Activated naive CD8-positive, alpha-beta T cell treated with anti-CD3 and anti-CD28 coated beads for 36 hours (primary cell): ENCODE data around the gene TNFRSF8. TPM values are rescaled to one million over a fixed set of nuclear protein-coding genes. Genes with fewer than 3 reads are reported as not detected.

Experiments
- DNase-seq: peaks from one replicate; pipeline ENCODE4 v3.0.0; 2021
- H3K27ac Mint-ChIP-seq: one replicate; pipeline ENCODE4 v1.8.0; 2022; ENCODE audit warnings: mild to moderate bottlenecking, moderate library complexity, mixed read lengths
- H3K27me3 Mint-ChIP-seq: one replicate; pipeline ENCODE4 v1.8.0; 2022; ENCODE audit warnings: mild to moderate bottlenecking, mixed read lengths
- H3K36me3 Mint-ChIP-seq: one replicate; pipeline ENCODE4 v1.8.0; 2021; ENCODE audit warnings: mild to moderate bottlenecking, mixed read lengths
- H3K4me1 Mint-ChIP-seq: one replicate; pipeline ENCODE4 v1.8.0; 2021; ENCODE audit warnings: mixed read lengths
- H3K4me3 Mint-ChIP-seq: one replicate; pipeline ENCODE4 v1.8.0; 2022; ENCODE audit warnings: mild to moderate bottlenecking, moderate library complexity, mixed read lengths
- H3K9me3 Mint-ChIP-seq: one replicate; pipeline ENCODE4 v1.8.0; 2022; ENCODE audit warnings: mixed read lengths
- total RNA-seq, 2 experiments: library from RNA; stranded (reverse); gene quantifications; one replicate each; pipeline ENCODE4 v1.2.3, GENCODE V29; 2021

Gene TNFRSF8
- total RNA-seq, 2 experiments from 2014 or later, result 1.9 to 2.6 TPM

GRCh38 chr1:12051361-12051760 lies 11.7 kb upstream of the TNFRSF8 start:
- Mint-ChIP-seq H3K9me3 (no peaks in the 10 kb centered on the region), H3K4me1 (peaks cover 15% of the 10 kb centered on the region), H3K4me3 (no peak overlapping the region), H3K36me3 (no peaks in the 10 kb centered on the region), H3K27ac (no peak overlapping the region), H3K27me3 (peaks cover 3% of the 10 kb centered on the region)
- no peak for DNase-seq

DNA sequence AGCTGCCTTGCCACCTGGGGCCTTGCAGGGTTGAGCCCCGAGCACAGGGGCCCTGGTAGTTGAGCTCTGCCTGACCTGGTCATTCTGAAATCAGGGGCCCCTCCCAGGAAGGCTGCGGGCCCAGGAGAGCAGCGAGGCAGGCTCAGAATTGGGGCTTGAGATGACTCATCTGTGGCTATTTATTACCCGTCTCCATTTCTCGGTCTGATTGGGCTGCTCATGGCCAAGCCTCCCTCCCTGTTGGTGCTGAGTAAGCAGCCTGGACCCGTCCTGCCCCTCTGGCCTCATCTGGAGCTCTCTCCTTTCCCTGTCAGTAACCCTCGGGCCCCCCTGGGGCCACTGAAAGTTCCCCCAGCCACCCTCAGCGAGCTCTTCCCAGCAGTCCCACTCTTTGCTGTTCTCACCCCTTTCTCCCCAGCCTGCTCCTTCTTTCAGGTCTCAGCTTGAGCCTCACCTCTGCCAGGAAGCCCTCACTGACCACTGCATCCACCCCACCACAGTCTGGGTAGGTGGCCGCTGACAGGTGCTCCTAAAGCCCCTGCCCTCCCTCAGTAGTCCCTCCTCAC lies 11.0 kb upstream of the TNFRSF8 start:
- Mint-ChIP-seq H3K4me3 (no peak overlapping the region), H3K27ac (no peak overlapping the region), H3K9me3 (no peaks in the 10 kb centered on the region), H3K36me3 (no peaks in the 10 kb centered on the region), H3K27me3 (peaks cover 3% of the 10 kb centered on the region), H3K4me1 (peaks cover 23% of the 10 kb centered on the region)
- peak; percentile 60 for DNase-seq

GRCh38 chr1:12052997-12053686 lies 10.0 kb upstream of the TNFRSF8 start:
- Mint-ChIP-seq H3K27me3 (peaks cover 3% of the 10 kb centered on the region), H3K27ac (no peak overlapping the region), H3K4me1 (peaks cover 33% of the 10 kb centered on the region), H3K36me3 (no peaks in the 10 kb centered on the region), H3K4me3 (no peak overlapping the region), H3K9me3 (no peaks in the 10 kb centered on the region)
- DNase-seq, result no peak

DNA sequence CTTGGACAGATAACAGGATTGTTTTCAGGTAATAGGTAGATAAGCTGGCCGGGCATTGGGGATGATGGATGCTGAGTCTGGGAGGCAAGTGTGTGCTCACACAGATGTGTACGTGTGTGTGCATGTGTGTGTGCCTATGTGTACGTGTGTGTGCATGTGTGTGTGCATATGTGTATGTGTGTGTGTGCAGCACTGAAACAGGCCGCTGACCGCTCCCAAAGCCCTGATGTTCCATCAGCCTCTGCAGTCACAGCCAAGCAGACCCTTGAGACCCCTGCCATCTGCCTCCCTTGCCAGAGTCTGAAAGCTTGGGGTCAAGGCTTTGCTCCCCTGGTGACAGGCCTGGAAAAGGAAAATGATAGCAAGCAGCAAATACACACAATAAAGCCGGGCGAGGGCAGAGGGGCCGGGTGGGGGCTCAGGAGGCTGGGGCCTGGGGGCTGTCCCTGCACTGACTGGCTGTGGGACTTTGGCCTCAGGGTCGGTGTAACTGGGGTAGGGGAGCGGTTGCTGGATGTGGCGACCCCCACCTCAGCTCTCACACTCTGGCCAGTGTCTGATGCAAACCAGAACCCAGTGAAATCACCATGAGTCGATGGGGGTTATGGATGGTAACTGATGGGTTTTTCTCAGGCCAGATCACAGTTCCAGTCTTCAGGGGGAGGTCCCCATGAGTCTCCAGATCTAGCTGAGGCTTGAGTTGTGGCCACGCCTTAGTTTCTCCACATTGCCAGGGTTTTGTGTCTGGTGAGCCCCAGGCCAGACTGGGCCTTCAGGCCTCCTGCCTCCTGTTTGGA lies 9.2 kb upstream of the TNFRSF8 start:
- H3K27me3 Mint-ChIP-seq, result peaks cover 3% of the 10 kb centered on the region
- H3K4me3 Mint-ChIP-seq, result no peak overlapping the region
- no peaks in the 10 kb centered on the region for H3K9me3 Mint-ChIP-seq
- H3K27ac Mint-ChIP-seq, result no peak overlapping the region
- no peak for DNase-seq
- H3K36me3 Mint-ChIP-seq, result no peaks in the 10 kb centered on the region
- H3K4me1 Mint-ChIP-seq, result peaks cover 40% of the 10 kb centered on the region

DNA sequence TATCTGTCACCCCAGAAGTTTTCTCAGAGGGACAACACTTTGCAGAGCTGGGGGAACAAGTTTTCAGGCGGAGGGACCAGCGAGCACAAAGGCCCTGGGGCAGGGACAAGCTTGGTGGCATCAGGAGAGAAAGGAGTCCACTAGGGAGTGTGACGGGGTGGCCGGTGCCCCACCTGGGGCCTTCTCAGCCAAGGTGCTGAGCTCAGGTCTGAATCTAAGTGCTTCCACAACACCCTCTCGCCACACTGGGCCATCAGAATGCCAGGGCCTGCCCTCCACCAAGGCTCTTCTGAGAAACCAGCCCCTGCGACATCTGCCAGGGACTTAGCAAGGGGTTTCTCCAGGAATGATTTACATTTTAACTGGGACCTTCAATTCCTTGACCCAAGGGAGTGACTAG lies 7.8 kb upstream of the TNFRSF8 start:
- H3K27ac Mint-ChIP-seq, result no peak overlapping the region
- H3K4me3 Mint-ChIP-seq, result no peak overlapping the region
- H3K4me1 Mint-ChIP-seq, result peaks cover 50% of the 10 kb centered on the region

GRCh38 chr1:12056331-12056841 lies 6.7 kb upstream of the TNFRSF8 start:
- peaks cover 50% of the 10 kb centered on the region for H3K4me1 Mint-ChIP-seq

More for the DNA sequence above, 7.8 kb upstream of the TNFRSF8 start:
- Mint-ChIP-seq H3K9me3 (no peaks in the 10 kb centered on the region), H3K27me3 (peaks cover 10% of the 10 kb centered on the region), H3K36me3 (peaks cover 2% of the 10 kb centered on the region)
- DNase-seq, result no peak

GRCh38 chr1:12057382-12057781 lies 5.7 kb upstream of the TNFRSF8 start:
- Mint-ChIP-seq H3K4me3 (no peak overlapping the region), H3K9me3 (no peaks in the 10 kb centered on the region), H3K27me3 (peaks cover 22% of the 10 kb centered on the region), H3K27ac (peak overlapping the region; percentile 39), H3K36me3 (peaks cover 4% of the 10 kb centered on the region), H3K4me1 (peaks cover 43% of the 10 kb centered on the region)
- peak; percentile 67 for DNase-seq

More at GRCh38 chr1:12056331-12056841, 6.7 kb upstream of the TNFRSF8 start:
- peaks cover 13% of the 10 kb centered on the region for H3K27me3 Mint-ChIP-seq
- no peak for DNase-seq
- peak overlapping the region; percentile 40 for H3K27ac Mint-ChIP-seq
- peaks cover 2% of the 10 kb centered on the region for H3K36me3 Mint-ChIP-seq
- no peaks in the 10 kb centered on the region for H3K9me3 Mint-ChIP-seq
- H3K4me3 Mint-ChIP-seq, result no peak overlapping the region

DNA sequence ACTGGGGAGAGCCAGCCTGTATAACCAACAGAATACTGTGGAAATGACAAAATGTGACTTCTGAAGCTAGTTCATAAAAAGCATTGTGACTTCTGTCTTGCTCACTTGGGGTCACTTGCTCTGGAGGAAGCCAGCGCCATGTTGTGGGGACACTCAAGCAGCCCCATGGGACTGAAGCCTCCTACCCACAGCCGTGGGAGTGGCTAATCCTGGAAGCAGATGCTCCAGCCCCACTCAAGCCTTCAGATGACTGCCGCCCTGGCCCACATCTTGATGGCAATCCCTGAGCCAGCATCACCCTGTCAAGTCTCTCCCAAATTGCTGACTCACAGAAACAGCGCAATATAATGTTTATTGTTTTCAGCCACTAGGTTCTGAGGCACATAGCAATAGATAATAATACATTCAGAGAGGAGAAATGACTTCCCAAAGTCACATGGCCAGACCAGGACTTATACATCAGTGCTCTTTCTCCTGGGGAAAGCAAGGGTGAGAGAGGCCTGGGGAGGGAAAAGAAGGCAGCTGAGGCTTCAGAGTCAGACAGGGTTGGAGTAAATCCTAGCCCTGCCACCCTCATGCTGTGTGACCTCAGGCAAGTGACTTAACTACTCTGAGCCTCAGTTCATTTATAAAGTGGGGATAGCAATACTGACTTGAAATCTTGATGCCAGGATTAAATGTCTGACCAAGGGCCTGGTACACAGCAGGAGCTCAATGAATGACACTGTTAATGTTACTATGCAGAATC lies 5.0 kb upstream of the TNFRSF8 start:
- Mint-ChIP-seq H3K9me3 (no peaks in the 10 kb centered on the region), H3K27me3 (peaks cover 24% of the 10 kb centered on the region), H3K36me3 (peaks cover 4% of the 10 kb centered on the region), H3K4me3 (no peak overlapping the region), H3K27ac (no peak overlapping the region), H3K4me1 (peaks cover 46% of the 10 kb centered on the region)
- no peak for DNase-seq

GRCh38 chr1:12059226-12059625 lies 3.9 kb upstream of the TNFRSF8 start:
- no peaks in the 10 kb centered on the region for H3K9me3 Mint-ChIP-seq
- H3K27me3 Mint-ChIP-seq, result peaks cover 33% of the 10 kb centered on the region
- peak overlapping the region; percentile 24 for H3K4me3 Mint-ChIP-seq
- H3K36me3 Mint-ChIP-seq, result peaks cover 4% of the 10 kb centered on the region
- no peak overlapping the region for H3K27ac Mint-ChIP-seq
- DNase-seq, result no peak
- H3K4me1 Mint-ChIP-seq, result peaks cover 50% of the 10 kb centered on the region

DNA sequence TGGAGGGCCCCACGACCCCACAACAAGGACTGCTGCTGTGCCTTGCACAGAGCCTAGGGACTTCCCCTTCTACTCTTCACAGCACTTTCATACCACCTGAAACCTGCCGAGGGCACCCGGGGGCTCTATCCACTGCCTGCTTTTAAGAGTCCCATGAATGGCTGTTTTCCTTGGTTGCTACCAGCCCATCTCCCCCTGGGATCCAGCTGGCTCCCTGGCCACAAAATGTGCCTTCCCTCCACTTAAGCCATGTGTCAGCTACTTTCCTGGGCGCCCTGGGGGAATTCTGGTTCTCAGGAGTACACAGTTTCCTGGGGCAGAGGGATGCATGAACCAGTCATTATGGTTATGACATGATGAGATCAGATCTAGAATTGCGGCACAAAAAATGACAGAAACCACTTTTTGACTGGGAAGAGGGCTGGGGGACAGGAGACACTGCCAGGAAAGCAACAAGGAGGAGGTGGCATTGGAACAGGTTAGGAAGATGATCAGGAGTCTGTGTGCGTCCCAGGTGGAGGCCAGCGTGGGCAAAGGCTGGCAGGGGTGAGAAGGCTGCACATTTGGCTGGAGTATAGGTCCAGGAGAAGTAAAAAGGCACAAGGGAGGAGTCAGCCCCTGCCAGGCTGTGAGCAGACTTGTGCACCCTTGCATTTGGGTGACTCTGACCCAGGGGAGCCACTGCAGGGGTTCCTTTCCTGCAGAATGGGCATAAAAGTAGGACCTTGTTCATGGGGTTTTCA lies 3.2 kb upstream of the TNFRSF8 start:
- Mint-ChIP-seq H3K4me3 (peak overlapping the region; percentile 24), H3K4me1 (peaks cover 52% of the 10 kb centered on the region), H3K9me3 (no peaks in the 10 kb centered on the region), H3K36me3 (peaks cover 4% of the 10 kb centered on the region), H3K27ac (peak overlapping the region; percentile 6), H3K27me3 (peaks cover 40% of the 10 kb centered on the region)
- peak; percentile 50 for DNase-seq

DNA sequence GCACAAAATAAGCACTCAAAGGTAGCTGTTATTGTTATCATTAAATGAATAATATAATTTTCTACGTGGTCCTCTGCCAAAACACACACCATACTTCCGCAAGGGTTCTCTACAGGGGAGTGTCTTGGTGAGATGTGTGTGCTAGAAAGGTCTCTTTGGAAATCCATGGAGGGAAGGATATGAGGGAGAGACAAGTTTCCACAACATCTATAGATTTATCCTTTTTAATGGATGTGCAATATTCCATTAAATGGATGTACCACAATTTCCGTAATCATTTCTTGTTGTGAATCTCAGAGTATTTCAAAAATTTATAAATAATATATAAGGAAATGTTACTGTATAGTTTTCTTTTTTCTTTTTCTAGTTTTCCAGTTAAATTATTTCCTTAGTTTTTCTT lies 2.6 kb upstream of the TNFRSF8 start:
- DNase-seq, result no peak
- peaks cover 45% of the 10 kb centered on the region for H3K27me3 Mint-ChIP-seq
- no peak overlapping the region for H3K4me3 Mint-ChIP-seq
- peaks cover 53% of the 10 kb centered on the region for H3K4me1 Mint-ChIP-seq
- peaks cover 4% of the 10 kb centered on the region for H3K36me3 Mint-ChIP-seq
- no peaks in the 10 kb centered on the region for H3K9me3 Mint-ChIP-seq
- no peak overlapping the region for H3K27ac Mint-ChIP-seq

- Mint-ChIP-seq H3K27me3 (peaks cover 76% of the 10 kb centered on the region), H3K27ac (no peak overlapping the region), H3K4me1 (peaks cover 45% of the 10 kb centered on the region)
These were observed 1.2 kb downstream of the TNFRSF8 start for GRCh38 chr1:12064073-12064969.

GRCh38 chr1:12065872-12066271 lies 2.8 kb downstream of the TNFRSF8 start:
- Mint-ChIP-seq H3K4me1 (peaks cover 37% of the 10 kb centered on the region), H3K27me3 (peaks cover 84% of the 10 kb centered on the region), H3K9me3 (no peaks in the 10 kb centered on the region), H3K27ac (no peak overlapping the region), H3K4me3 (no peak overlapping the region), H3K36me3 (peaks cover 2% of the 10 kb centered on the region)
- DNase-seq, result no peak

More at GRCh38 chr1:12064073-12064969, 1.2 kb downstream of the TNFRSF8 start:
- Mint-ChIP-seq H3K9me3 (no peaks in the 10 kb centered on the region), H3K36me3 (peaks cover 4% of the 10 kb centered on the region), H3K4me3 (peak overlapping the region; percentile 55)
- DNase-seq, result no peak
